Astrocyte of the cerebellum (primary cell): ENCODE measurements around the gene ATP2A3.
"Not testable (repeated sequence)": the region's sequence is repeated elsewhere in the genome, so short reads cannot be mapped to it uniquely, and the experiment has no call there.

Experiments used
- DNase-seq: peaks from one replicate; pipeline ENCODE4 v3.0.0-alpha.2; 2011; ENCODE audit warnings: low read depth
- H3K4me3 ChIP-seq: 2 replicates; pipeline ENCODE4 v1.5.1; 2011; ENCODE audit warnings: mild to moderate bottlenecking, low read depth, low read length, moderate library complexity
- CTCF ChIP-seq: IDR thresholded peaks from 2 replicates; pipeline ENCODE4 v1.5.1; 2012; ENCODE audit warnings: low read length, low read depth, moderate library complexity, mild to moderate bottlenecking; ENCODE audit errors: missing control alignments
- in situ Hi-C: cut with HindIII; loops from 2 replicates; pipeline ENCODE4 v1.10.0; 2017; ENCODE audit warnings: low sequenced_read_pairs

Gene ATP2A3

DNA sequence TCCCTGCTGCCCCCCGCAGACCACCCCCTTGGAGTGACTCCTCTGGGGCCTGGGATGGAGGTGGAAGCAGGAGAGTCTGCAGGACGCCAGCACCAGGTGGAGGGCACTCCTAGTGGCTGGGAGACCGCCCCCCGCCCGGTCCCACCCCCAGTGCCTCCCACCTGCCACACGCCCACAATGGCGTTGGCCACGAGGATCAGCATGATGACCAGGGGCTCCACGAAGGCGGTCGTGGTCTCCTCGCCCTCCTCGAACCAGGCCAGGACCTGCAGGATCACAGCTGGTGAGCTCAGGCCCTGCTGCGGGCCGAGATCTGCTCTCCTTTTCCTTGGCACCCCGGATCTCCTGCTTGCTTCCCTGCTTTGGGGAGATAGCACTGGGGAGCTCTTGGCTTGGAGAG is 12.8 kb downstream of the ATP2A3 start:
- TF ChIP-seq CTCF = no peak
- no peak for DNase-seq
- no peak overlapping the region for H3K4me3 ChIP-seq
- in situ Hi-C loops = no loop called here

DNA sequence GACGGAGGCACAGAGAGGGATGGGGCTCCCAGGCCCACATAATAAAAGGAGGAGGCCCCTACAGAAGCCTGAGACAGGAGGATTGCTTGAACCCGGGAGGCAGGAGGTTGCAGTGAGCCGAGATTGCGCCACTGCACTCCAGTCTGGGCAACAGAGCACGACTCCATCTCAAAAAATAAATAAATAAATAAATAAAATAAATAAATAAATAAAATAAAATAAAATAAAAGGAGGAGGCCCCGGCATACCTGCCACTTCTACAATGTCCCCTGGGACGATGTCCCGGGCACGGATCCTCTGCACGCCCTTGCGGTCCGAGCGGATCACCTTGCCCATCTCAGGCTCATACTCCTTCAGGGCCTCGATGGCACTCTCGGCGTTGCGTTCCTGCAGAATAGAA is 13.2 kb downstream of the ATP2A3 start:
- DNase-seq = no peak
- H3K4me3 ChIP-seq = no peak overlapping the region
- in situ Hi-C loops = no loop called here
- no peak for TF ChIP-seq CTCF

GRCh38 chr17:3950584-3950983 is 13.7 kb downstream of the ATP2A3 start:
- in situ Hi-C loops = no loop called here
- DNase-seq = no peak
- no peak overlapping the region for H3K4me3 ChIP-seq
- TF ChIP-seq CTCF = no peak

- H3K4me3 ChIP-seq = no peak overlapping the region
- DNase-seq = no peak
- in situ Hi-C loops = no loop called here
- TF ChIP-seq CTCF = no peak
These were observed 14.8 kb downstream of the ATP2A3 start for GRCh38 chr17:3949418-3949817.

GRCh38 chr17:3948551-3948950 is 15.7 kb downstream of the ATP2A3 start:
- DNase-seq, H3K4me3 ChIP-seq, in situ Hi-C loops: not testable (repeated sequence)

- in situ Hi-C loops = no loop called here
- no peak overlapping the region for H3K4me3 ChIP-seq
- TF ChIP-seq CTCF = no peak
These were observed 16.9 kb downstream of the ATP2A3 start for GRCh38 chr17:3947318-3947810.

DNA sequence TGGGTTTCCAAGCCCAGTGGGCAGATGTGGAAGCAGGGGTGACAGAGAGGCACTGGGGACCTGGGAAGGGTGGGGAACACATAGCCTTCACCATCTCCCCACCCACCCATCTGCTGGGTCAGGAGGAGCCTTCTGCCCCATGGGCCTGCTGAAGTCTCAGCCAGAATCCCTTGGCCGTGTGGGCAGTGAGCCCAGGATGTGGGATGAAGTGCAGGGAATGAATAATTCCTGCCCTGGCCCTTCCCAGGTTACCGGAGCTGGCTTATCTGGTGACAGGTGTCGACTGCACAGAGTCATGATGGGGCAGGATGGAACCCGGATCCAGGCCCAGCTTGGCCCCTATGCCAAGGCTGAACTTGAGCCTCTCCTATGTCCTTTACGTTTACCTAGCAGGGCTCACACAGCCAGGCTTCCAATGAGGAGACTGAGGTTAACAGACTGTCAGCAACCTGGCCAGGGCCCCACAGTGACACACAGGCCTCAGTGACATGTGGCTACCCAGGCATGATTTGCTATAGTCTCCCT is 17.5 kb downstream of the ATP2A3 start:
- TF ChIP-seq CTCF = no peak
- in situ Hi-C loops = no loop called here
- no peak overlapping the region for H3K4me3 ChIP-seq
- no peak for DNase-seq

More at GRCh38 chr17:3947318-3947810, 16.9 kb downstream of the ATP2A3 start:
- no peak for DNase-seq
